HUDEP-2 (cell line): ENCODE results near the gene CUX1.

ENCODE experiments used
- DNase-seq, 76 experiments: peaks; one replicate each; lab custom pipeline; 2025; ENCODE audit not compliant: unreplicated experiment in 76 of 76; lab: John Stamatoyannopoulos, UW

Gene CUX1

DNA sequence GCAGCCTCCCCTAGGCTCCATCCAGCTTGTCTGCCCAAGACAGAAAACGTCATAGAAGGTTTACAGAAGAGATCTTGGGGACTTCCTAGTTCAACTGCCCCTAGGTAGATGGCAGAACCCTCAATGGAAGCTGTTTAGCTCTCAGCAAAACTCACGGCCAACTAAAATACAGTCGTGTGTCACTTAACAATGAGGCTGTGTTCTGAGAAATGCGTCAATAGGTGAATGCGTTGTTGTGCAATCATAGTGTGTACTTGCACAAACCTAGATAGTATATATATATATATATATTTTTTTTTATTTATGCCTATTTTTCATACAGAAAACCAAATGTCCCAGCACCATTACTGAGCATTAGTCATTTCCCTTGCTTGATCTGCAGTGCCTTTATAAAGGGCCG, 368.9 kb downstream of the CUX1 start:
- DNase-seq: no peak

DNA sequence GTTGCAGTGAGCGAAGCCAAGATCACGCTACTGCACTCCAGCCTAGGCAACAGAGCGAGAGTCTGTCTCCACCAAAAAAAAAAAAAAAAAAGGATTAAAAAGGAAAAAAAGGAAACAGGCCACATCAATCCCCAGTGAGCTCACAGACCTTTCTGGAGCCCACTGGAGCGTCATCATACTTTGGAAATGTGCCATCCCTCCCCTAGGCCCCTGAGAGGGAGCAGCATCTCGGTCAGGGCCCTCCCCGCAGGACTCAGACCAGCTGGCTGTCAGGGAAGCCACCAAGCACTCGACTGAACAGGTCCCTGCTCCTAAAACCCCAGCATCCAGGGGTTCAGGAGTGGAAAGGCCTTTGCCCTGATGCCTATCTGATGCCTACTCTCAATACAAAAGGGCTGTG, 371.3 kb downstream of the CUX1 start:
- no peak for DNase-seq

DNA sequence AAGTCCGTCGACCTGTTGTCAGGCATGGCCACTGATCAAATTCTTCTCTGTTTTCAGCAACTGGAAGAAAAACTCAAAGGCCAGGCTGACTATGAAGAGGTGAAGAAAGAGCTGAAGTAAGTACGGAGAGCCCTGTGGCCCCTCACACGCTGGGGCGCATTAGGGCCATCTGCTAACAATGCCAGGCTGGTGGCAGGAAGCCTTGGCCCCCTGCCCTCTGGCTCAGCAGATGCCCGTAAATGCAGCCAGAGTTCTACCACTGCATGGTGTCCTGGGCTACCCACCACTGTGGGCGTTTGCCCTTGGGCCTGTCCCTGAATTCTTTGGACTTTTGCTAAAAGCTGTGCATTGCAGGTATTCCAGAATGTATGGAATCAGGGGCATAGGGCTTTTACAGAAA, 372.3 kb downstream of the CUX1 start:
- no peak for DNase-seq

DNA sequence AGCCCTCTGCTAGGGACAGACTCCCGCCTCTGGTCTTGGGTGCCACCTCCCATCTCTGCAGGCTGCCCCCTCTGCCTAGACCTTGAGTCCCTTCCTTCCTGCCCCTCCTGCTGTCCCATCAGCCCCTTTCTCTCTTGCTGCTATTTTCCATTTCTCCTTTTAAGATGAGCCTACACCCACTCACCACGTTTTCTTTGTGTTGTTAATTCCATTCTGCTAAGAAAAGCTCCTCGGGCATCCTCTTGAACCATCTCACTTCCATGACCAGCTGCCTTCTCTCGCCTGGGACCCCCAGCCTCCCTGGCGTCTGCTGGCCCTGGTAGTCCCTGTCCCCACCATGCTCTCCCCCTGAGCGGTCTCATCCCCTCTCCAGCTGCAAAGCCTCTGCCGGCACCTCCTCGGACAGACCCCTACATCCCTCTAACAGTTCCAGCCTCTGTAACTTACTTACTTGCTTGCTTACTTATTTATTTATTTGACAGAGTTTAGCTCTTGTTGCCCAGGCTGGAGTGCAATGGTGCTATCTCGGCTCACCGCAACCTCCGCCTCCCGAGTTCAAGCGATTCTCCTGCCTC, 373.4 kb downstream of the CUX1 start:
- DNase-seq: no peak

- no peak for DNase-seq
Measured at GRCh38 chr7:102191556-102192379, 374.3 kb downstream of the CUX1 start.

DNA sequence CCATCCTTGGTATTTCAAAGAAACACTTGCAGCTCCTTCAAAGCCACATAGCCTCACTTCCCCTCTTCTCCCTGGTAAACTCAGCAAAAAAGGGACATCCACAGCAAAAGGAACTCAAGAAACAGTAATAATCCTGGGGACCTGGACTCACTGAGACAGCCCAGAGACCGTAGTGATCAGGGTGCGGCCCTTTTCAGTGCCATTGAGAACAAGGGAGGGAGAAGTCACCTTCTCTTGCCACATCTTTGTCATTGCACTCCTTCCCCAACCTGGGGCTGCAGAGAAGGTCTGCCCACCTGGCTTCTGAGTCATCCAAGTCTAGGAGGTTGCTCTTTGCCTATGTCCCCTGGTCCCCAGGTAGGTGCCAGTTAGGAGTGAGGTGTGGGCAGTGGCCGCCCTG, 375.4 kb downstream of the CUX1 start:
- no peak for DNase-seq

GRCh38 chr7:102193806-102194205, 376.4 kb downstream of the CUX1 start:
- DNase-seq: no peak

GRCh38 chr7:102195361-102195760, 377.9 kb downstream of the CUX1 start:
- DNase-seq: no peak

- no peak for DNase-seq
Measured at GRCh38 chr7:102196028-102196427, 378.6 kb downstream of the CUX1 start.

GRCh38 chr7:102197161-102197560, 379.7 kb downstream of the CUX1 start:
- DNase-seq: no peak

DNA sequence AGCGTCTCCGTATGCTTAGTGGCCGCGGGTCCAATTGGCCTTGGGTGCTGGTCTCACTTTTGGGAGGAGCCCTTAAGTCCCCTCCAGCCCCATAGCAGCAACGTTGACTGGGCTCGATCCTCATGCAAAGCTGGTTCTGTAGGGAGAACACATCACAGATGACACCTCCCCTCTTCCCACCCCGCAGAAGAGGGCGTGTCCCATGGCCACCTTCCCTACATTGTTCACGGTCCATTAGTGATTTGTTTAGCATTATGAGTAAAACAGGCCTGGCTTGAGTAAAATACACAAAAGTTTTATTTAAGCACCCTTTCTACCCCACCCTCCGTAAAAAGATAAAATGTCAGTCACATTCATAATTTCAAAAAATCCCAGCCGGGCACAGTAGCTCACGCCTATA, 380.2 kb downstream of the CUX1 start:
- DNase-seq: no peak

- DNase-seq: no peak
Measured at GRCh38 chr7:102198417-102198956, 381.1 kb downstream of the CUX1 start.

- no peak for DNase-seq
Measured at GRCh38 chr7:102201576-102201975, 384.1 kb downstream of the CUX1 start.

- DNase-seq: no peak
Measured at GRCh38 chr7:102202556-102202955, 385.1 kb downstream of the CUX1 start.

- no peak for DNase-seq
Measured at GRCh38 chr7:102203218-102203617, 385.8 kb downstream of the CUX1 start.

DNA sequence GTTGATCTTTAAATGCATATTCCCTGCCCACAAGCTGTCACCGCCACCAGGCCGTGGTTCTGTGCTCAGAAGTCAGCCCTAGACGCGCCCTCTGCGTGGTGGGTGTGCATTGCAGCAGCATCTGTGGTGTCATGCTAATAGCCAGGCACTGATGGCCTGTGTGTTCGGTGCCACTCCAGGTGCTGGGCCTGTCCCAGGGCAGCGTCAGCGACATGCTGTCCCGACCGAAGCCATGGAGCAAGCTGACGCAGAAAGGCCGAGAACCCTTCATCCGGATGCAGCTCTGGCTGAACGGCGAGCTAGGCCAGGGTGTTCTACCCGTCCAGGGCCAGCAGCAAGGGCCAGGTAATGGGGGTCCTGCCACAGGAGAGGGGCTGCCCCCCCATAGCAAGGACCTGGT, 386.8 kb downstream of the CUX1 start:
- DNase-seq: no peak

- no peak for DNase-seq
Measured at GRCh38 chr7:102205915-102206314, 388.5 kb downstream of the CUX1 start.

GRCh38 chr7:102208826-102209225, 391.4 kb downstream of the CUX1 start:
- no peak for DNase-seq

- DNase-seq: no peak
Measured at GRCh38 chr7:102210787-102211186, 393.4 kb downstream of the CUX1 start.

GRCh38 chr7:102211590-102212550, 394.4 kb downstream of the CUX1 start:
- DNase-seq: no peak

DNA sequence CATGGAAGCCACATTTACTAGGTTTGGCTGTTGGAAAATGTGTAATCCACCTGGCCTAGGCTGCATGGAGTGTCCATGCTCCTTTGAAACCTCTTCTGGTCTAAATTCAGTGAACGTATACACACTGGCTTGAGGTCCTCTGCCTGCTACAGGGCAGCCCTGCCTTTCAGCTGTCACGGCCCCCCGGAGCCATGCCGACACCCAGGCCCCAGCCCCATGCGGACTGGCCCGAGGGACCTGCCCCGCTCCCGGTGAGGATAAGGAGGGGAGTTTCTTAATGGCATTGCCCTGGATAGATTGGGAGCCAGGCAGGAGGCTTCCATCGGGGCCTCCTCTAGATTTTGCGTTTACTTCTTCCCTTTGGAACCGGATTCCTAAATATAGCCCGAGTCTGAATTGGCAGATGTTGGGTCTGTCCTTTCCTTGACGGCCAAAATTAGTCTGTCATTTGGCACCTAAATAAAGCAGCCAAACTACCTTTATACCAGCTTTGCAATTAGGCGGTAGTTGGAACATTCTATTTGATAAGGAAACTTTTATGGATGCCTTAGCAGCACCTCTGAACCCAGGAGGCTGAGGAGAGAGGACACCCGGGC, 397.1 kb downstream of the CUX1 start:
- DNase-seq: no peak
